ENCODE results near the gene VAV3.

Gene VAV3

DNA sequence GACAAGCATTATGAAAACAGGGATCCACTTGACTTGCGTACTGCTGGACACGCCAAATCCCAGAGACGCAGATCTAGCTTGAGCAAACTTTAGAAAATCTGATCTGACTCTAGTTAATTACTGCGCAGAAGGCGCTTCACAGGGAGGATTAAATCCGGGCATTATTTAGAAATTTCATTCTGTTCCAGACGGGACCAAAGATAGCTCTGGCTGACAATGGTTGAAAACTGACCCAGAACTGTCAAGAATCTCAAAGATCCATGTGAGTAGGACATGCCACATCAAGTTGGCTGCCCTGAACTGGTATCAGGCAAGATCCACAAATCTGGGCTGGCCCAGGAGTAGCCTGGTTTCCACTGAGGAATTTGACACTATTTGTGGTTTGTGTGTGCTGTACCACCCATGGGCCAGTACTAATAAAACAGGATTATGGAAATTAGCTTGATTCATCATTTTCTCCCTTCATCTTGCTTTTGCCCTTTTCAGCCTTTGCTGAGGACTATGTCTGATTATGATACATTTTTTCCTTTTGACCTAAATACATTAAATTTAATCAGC is 171.0 kb downstream of the VAV3 start:
- no peak for DNase-seq (ENCODE audit: low read depth)

DNA sequence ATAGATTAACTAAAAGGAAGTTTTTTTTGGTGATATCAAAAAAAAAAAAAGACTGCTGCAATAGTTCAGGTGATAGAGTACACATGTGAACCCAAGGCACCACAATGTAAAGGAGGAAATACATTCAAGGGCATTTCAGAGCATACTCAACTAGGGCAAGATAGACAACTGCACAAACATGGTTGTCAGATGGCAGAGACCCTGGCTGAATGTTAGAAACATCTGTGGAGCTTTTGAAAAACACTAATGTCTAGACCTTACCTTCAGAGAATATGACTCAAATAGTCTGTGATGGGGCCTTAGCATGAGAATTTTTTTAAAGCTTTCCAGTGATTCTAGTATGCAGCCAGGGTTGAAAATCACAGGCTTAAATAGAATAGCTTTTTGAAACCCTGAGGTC is 173.6 kb downstream of the VAV3 start:
- DNase-seq (ENCODE audit: low read depth), result no peak

DNA sequence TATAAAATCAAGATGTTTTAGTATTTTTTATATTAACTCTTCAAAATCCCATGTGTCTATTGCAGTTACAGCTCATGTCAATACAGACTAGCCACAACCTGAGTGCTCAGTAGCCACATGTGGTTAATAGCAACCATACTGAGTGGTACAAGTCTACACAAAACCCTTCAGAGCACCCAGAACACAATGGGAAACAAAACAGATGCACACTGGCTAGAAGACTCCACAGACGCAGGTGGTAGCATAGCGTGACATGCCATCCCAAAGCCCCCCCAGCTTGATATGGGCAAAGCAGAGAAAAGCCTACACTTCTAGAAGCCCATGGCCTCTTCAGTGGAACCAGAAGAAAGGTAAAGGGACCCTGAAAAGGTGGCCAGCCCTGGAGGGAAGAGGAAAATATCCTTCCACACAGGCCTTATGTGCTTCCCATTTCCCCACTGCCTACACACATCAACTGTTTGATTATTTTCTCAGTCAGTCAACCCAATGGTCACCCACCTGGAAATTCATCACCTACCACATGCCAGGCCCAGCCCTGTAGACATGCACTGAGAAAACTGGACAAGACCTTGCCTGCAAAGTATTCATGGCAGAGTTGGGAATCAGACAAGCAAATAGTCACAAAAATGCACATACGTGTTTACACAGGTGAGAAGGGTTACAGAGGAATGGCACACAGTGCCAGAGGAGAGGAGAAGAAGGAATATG is 175.0 kb downstream of the VAV3 start:
- DNase-seq (ENCODE audit: low read depth), result no peak

DNA sequence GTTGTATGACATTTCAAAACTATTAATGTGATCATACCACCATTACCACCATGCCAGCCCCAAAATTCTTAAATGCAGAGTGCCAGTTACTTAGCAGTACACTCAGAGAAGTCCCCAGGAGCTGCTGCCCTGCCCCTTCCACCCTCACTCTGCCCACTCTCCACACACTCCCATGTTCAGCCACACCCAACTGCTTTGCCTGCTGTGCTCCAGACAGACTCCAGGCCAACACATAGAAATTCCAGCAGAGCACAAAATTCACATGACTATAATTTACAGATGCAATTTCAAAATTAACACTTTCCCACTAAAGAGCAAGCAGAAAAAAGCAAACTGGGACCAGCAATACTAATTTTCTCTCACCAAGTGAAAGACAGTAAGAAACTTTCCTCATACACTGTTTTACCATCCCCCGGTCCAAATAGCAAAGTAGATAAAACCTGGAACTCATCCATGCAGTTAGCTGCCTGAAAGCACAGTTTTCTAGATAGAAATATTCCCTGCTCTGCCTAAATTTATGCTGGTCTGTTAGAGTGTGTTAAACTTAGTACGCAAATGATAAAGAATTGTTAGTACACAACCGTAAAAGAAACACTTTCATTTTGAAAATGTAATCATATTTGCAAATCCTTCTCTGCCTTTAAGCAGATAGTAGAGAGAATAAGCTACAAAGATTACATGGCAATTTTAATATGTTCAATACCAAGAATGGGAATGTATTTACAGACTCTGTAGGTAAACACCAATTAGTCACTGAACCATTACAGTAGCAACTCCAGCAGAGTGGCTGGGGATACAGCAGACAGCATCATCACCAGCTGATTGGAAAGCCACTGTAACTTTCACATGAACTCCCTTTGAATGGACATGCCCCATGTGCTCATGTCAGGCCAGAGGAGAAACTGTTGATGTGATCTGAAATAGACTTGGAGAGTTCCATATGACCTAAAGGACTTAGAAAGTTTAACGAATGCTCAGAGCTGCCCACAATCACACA is 176.5 kb downstream of the VAV3 start:
- no peak for DNase-seq (ENCODE audit: low read depth)

DNA sequence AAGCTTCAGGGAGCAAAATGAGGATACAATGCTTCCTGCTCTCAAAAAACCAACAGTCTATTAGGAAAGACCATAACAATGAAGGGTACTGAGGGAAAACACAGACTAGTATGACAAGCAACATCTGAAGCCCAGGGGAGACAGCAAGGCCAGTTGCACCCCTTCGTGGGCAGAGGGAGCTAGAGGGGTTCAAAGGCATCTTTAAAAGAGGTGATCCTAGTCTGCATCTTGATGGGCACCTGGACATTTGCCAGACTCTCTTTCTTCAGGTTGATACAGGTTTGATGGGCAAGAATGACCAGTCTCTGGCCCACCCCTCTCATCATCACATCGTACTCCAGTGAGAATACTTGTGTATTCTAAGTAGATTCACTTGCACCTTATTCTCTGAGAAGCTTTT is 177.7 kb downstream of the VAV3 start:
- no peak for DNase-seq (ENCODE audit: low read depth)

DNA sequence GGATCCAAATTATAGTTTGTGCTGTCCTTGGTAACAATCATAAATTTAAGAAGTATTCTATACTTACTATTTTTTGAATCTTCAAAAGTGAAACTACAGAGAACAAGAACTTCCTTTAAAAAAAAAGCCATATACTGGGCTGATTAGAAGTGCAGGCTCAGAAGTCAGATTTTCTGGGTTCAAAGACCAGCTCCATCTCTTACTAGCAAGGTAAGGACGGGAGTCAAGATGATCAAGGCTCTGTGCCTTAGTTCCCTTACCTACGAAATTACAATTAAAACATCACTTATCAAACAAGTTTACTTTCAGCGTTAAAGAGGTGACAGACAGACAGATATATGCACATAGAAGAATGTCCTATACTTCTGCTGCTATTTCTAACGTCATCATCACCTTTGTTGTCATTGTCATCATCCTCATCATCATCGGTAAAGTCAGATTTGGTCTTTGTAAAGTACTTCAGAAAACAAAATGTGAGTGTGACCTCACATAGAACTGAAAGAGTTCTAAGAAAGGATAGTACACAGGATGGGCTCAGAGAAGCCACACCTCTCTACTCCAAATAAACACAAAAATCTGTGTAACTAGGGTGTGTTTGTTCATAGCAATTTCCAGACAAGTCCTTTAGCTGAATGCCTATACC is 178.7 kb downstream of the VAV3 start:
- no peak for DNase-seq (ENCODE audit: low read depth)

DNA sequence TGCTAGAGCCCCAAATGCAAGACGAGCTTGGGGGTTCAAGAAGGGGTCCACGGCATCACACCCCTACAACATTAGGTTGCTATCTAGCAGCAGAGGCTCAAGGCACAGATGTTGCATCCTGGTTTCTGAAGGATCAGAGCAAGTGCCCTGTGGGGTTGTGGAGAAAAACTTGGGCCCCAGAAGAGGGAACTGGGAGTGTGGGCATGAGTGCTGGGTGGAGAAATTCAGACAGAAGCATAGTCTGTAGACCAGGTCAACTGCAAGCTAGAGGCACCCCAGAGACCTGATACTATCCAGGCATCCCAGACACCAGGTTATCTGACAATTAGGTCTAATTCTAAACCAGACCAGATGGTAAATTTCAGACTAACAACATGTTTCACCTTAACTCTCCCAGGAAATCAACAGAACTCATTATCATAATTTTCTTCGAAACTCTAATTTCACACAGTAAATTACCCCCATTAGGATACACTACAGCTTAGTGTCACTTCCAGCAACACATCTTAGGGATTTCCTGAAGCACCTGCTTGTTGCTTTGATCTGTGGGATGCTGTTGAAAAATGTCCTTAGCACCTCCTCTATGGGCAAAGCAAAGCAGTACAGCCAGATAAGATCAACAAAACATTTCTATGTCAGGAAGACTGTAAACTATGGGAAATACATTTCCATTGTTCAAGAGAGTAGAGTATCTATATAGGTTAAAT is 179.3 kb downstream of the VAV3 start:
- DNase-seq (ENCODE audit: low read depth), result no peak

DNA sequence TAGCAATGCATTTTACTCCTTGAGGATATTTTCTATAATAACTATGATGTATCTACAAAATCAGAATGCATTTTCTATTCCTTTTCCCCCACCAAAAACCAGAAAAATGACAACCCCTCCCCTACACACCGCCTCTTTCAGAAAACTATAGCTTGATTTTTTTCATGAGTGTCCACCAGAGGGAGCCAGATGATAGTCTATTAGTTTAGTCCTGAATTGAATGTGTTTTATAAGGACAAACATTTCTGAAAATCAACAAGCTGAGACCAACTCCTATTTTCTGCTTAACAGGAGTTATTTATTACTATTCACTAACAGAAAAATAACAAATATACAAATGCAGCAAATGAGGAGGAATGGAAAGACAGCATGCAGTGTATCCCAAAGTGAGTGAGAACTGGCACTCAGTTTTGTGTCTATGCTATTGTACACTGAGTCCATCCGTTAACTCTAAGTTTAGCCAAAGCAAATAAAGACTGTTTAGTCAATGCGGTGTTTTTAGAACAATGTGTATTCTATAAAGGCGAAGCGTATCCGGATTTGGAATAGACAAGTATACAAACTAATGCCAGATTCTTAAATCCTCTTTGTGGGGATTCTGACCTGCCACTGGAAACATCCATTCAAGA is 182.6 kb downstream of the VAV3 start:
- DNase-seq (ENCODE audit: low read depth), result peak; percentile 27

DNA sequence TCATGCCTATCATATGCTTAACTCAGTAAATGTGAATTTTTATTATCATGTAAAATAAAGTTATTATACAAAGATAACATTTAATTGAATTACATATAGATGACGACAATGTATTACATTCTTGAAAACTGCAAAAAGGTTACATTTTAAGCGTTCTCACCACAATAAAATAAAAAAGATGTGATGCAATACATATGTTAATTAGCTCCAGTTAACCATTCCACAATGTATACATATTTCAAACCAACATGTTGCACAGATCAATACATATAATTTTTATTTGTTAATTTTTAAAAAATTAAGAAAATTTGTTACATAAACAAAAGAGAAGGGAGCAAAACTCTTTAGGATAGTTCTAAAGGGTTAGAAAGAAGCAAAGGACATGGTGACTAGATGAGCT is 183.7 kb downstream of the VAV3 start:
- DNase-seq (ENCODE audit: low read depth), result no peak

DNA sequence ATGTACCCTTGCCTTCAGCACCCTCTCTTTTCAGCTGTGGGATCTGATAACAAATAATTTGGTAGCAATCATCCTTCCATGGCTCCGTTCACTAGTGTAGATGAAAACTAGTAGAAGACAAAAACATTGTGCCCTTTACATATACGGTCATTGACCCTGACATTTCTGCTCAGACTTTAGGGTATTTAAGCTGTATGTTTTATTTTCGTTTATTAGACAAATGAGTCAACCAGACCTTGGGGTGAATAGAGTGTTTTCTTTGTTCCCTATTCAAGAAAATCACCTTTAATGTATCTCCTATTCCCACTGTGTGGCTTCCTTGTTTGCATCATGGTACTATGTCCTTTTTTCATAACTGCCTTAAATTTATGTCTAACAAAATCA is 187.3 kb downstream of the VAV3 start:
- DNase-seq (ENCODE audit: low read depth), result no peak

DNA sequence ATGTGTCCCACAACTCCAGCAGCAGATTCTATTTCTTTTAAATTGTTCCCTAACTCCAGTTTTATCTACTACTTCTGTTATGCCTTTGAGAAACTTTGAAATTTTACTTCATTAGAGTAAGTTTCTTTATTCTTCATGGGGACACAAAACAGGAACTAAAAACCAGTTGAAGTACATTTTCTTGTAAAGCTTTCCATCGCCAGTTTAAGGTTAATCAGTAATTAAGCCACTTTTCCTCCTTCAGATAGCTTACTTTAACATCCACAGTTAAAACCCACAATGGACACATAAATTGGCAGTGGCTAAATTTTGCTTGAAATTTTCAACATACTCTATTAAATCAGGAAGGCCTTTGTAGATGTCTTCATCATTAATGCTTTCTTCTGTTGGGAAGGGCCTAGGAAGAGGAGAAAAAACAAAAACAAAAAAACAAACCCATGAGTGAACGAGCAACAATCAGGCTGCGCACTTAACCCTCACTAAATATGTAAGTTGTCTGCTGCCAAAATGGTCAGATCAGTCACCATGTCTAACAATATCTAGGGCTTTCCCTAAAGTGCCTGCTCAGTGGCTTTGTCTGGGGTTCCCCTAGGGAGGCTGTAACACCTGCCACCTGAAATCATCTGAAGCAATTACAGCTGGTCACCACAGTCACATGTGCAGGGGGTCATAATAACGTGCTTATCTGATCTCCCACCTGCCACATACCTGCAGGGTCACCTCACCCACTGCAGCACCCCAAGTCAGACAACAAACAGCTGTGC is 187.9 kb downstream of the VAV3 start:
- DNase-seq (ENCODE audit: low read depth), result no peak

DNA sequence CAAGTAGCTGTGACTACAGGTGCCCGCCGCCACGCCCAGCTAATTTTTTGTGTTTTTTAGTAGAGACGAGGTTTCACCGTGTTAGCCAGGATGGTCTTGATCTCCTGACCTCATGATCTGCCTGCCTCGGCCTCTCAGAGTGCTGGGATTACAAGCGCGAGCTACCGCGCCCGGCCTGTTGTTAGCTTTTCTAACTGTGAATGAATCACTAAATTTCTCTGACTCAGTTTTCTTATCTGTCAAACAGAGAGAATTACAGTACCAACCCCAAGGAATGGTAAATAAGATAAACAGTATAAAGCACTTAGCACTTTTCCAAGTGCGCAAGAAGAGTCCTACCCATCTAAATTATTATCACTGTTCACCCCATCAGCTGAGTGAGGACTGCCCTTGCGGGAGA is 193.6 kb downstream of the VAV3 start:
- DNase-seq (ENCODE audit: low read depth), result no peak

DNA sequence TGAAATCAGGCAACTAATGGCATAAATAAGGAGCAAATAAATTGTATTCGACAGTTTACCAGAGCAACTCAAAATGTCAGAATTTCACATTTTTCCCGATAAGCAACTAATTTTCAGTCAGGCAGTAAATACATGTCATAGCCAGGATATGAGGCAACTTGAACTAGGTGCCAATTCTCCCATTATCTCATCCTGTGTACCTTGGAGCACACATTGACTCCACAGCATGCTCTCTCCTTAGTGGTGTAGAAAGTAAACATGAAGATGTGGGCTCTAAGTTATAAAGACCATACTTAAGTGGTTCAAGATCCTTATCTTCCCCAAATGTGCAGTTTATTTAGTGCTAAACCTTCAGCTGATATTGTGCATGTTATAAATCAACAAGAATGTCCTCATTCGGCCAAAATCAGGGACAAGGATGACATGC is 197.8 kb downstream of the VAV3 start:
- no peak for DNase-seq (ENCODE audit: low read depth)

DNA sequence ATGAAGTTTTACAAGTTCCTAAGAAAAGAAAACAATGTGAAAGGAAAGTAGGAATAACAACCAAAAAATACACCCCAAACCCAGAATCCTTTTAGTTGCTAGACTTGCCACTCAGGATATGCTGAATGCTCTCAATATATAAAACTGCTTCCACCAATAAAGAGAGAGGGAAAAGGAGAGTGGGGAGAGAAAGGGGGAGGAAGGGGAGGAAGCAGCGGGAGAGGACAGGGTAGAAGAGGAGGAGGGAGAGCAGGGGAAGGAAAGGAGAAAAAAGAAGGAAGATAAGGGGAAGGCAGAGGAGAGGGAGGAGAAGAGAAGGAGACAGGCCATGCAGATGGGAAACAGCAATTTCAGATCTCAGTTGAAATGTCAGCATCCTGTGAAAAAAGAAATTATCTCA is 198.4 kb downstream of the VAV3 start:
- DNase-seq (ENCODE audit: low read depth), result no peak

DNA sequence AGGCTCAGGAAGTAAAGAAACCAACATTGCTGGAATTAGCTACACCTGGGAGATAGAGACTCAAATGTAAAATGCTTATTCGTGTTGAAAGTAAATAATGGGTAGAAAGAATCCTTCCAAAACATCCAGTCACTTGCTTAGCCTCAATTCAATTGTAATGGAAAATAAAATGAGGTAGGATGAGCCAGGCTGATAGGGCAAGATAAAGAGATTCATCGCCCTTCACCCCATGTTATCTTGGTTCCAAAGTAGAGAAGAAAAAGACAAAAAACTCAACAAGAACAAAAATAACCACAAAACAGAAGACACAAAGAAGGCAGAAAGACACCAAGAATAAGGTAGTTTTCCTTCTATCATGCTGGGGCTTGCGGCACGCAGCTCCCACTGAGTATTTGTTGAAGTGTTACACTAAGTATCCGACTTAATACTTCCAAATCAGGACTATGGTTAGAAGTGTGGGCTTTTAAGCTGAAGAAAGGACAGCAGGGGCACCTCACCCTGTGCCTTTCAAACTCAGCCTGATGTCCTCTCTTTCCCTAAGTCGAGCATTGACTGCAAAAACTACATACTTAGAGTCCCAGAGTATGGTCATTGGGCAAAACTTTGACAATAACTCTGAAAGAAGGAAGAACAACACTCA is 202.1 kb downstream of the VAV3 start:
- no peak for DNase-seq (ENCODE audit: low read depth)

DNA sequence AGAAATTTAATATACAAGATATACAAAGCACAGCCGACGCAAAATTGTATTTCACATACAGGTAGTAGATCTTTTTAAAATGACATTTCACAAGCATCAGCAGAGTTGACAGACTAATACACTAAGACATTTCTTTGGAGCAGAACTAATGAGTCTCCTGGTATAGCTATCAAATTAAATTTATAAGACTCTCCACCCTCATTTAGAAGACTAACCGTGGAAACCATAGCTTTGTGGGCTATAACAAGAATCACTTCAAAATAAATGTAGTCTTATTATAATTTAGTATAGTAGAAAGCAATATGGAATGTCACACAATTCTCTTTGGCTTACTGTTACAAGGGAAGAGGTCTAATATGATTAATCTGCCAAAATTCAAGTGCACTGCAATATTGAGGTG is 204.9 kb downstream of the VAV3 start:
- no peak for DNase-seq (ENCODE audit: low read depth)

DNA sequence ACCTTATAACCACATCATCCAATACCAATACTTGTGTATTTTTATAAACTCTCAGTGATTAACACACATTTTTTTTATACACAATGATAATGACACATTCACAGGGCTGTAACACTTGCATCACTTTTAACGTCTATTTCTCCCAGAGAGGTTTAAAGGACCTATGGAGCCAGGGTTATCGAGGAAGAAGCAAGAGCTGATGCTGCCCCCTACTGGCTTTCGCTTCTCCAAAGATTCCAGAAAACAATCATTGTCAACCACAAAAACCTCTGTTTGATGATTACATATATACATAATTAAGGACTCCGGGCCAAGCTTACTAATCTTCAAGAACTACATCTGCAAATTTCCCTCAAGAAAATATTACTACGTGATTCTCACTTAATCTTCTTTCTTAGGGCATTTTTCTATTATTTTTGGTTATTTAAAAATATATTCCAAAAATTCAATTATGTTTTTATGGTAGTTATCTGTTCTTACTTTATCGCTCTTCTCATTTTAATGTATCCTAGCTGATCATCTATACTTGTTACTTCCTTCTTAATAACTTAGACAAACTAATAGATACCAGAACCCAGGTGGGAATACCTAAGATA is 214.5 kb downstream of the VAV3 start:
- peak; percentile 27 for DNase-seq (ENCODE audit: low read depth)

DNA sequence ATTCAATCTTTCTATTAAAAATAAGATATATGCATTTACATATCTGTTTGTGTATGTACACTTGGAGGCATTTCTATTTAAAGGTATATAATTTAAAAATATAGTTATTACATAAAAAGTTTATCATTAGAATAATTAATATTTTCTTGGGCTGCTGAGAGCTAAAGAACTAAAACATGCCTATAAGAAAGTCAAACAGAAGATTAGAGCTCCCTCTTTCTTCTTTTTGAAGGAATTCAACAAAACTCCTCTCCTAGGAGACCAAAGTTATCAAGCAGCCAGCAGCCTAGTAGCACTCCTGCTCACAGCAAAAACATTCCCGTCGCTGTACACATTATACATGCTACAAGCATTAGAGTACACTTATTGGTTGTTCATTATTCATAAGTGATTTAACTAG is 216.4 kb downstream of the VAV3 start:
- DNase-seq (ENCODE audit: low read depth), result no peak

DNA sequence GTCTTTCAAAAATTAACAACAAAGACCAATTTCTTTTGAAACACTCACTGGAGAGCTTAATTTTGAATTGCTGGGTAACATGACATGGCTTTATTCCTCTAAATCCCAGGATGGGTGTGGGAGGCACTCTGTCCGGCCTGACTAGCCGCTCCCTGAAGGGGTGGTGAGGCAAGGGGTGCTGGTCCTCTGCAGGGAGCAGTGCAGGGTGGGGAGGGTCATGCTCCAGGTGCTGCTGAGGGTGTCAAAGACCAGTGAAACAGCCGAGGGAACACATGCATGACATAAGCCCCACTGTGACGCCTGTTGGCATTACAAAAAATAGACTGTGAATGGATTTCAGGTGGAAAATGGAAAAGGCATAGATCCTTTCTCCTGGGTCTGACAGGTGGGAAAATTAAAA is 223.7 kb downstream of the VAV3 start:
- no peak for DNase-seq (ENCODE audit: low read depth)

DNA sequence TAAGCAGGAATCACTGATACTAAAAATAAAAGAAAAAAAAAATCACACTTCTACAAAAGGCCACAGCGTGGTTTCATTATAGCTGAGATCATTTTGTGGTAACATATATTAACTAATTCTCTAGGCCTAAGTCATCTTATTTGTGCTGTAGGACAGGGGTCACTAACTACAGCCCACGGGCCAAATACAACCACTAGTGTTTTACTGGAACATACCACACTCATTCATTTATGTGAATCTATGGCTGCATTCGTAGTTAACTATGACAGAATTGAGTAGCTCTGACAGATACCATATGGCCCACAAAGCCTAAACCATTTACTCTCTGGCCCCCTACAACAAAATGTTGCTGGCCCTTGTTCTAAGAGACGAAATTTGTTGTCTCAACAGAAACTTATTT is 224.4 kb downstream of the VAV3 start:
- DNase-seq (ENCODE audit: low read depth), result no peak
